ENCODE data around the gene ENSA.
"Not testable (repeated sequence)": the region's sequence is repeated elsewhere in the genome, so short reads cannot be mapped to it uniquely, and the experiment has no call there.

Gene ENSA

GRCh38 chr1:150627826-150628410 lies 1.5 kb downstream of the ENSA start:
- no peak overlapping the region for H3K27ac ChIP-seq
- no peak overlapping the region for H3K9ac ChIP-seq
- TF ChIP-seq CTCF (IDR thresholded peaks at IDR 0.05) = no peak
- H2AFZ ChIP-seq = no peak overlapping the region
- H3K36me3 ChIP-seq (ENCODE audit: control insufficient read depth, insufficient read depth, low read length) = no peaks in the 10 kb centered on the region
- H3K4me1 ChIP-seq = peaks cover 2% of the 10 kb centered on the region
- H3K79me2 ChIP-seq = peaks cover 9% of the 10 kb centered on the region
- no peaks in the 10 kb centered on the region for H3K9me3 ChIP-seq (ENCODE audit: control insufficient read depth, low read length)
- peak overlapping the region; percentile 93 for H3K4me3 ChIP-seq (ENCODE audit: low read depth, low read length)
- H3K27me3 ChIP-seq (ENCODE audit: control insufficient read depth, insufficient read depth, low read length) = no peaks in the 10 kb centered on the region
- H3K4me2 ChIP-seq (ENCODE audit: low read length) = peak overlapping the region; percentile 99

DNA sequence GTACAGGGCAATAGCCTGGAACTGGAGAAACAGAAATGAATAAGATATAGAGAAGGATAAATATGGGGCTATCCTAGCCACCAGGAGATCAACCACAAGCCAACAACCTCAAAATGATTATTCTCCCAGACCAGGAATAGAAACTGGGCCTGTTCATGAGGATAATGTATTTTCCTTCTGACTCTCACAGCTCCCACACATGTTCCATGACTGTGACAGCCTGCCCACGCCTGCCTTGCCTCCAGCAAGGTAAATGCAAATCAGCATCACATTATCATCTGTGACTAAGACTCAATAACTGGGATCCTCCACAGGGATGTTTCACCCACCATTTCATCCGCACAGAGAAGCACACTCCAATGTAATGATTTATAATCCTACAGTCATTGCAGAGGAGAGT lies 3.3 kb downstream of the ENSA start:
- no peak for TF ChIP-seq CTCF (IDR thresholded peaks at IDR 0.05)
- Histone ChIP-seq H3K4me1 (peaks cover 2% of the 10 kb centered on the region), H3K9ac (no peak overlapping the region), H3K79me2 (peaks cover 9% of the 10 kb centered on the region), H3K4me2 (ENCODE audit: low read length) (no peak overlapping the region), H3K4me3 (ENCODE audit: low read depth, low read length) (no peak overlapping the region), H3K36me3 (ENCODE audit: control insufficient read depth, insufficient read depth, low read length) (no peaks in the 10 kb centered on the region), H3K9me3 (ENCODE audit: control insufficient read depth, low read length) (no peaks in the 10 kb centered on the region), H2AFZ (no peak overlapping the region), H3K27ac (no peak overlapping the region), H3K27me3 (ENCODE audit: control insufficient read depth, insufficient read depth, low read length) (no peaks in the 10 kb centered on the region)

DNA sequence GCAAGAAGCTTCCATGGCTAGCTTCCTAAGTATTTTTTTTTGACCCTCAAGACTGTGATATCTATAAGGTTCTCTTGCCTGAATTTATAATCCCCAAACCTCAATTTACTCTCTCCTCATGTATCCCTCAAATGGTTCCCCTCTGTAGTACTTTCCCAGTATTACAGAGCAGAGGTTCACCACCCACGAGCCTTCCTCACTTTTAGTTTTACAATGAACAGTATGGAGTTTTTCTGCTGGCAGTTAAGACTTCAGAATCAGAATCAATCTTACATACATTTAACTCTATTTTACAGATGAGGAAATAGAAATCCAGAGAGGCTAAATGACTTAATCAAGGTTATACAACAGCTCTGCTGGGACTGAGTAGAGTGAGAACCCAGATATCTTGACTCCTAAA lies 4.9 kb downstream of the ENSA start:
- H3K36me3 ChIP-seq (ENCODE audit: control insufficient read depth, insufficient read depth, low read length); H3K27me3 ChIP-seq (ENCODE audit: control insufficient read depth, insufficient read depth, low read length); H3K4me2 ChIP-seq (ENCODE audit: low read length); H2AFZ ChIP-seq; H3K9ac ChIP-seq; H3K9me3 ChIP-seq (ENCODE audit: control insufficient read depth, low read length); H3K79me2 ChIP-seq; H3K4me1 ChIP-seq; H3K27ac ChIP-seq; H3K4me3 ChIP-seq (ENCODE audit: low read depth, low read length): not testable (repeated sequence)

- H3K36me3 ChIP-seq (ENCODE audit: control insufficient read depth, insufficient read depth, low read length); H3K4me2 ChIP-seq (ENCODE audit: low read length); H3K9ac ChIP-seq; H3K27ac ChIP-seq; H3K4me1 ChIP-seq; H3K9me3 ChIP-seq (ENCODE audit: control insufficient read depth, low read length); H3K4me3 ChIP-seq (ENCODE audit: low read depth, low read length); H3K79me2 ChIP-seq; H2AFZ ChIP-seq; H3K27me3 ChIP-seq (ENCODE audit: control insufficient read depth, insufficient read depth, low read length): not testable (repeated sequence)
Measured at GRCh38 chr1:150624134-150624533, 5.3 kb downstream of the ENSA start.

DNA sequence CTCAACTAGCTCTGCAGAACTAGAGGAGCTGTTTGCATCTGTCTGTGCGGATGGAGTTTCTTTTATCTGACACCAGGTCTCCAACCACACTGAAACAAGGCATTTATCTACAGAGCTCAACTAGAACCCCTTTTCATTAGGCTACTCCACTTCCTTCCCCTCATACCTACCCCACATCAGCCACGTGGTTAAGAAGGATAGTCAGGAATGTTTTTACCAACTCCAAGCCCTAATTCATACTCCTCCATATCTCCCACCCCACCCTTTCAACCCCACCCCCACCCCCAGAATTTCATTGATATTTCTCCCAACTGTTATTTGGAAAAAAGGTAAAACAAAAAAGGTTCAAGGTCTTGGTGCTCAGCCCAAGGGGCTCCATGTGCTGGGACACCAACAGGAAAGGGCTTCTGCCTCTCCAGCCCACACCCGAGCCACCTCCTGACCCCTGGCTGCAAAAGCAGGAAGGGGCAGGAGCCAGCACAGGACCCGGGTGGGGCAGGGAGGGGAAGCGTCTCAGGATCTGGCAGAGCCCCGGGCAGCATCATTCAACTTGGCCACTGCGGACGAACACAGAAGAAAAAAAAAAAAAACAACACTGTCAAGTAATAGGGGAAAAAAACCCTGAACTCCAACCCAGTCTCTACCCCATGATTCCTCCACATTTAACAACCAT lies 7.0 kb downstream of the ENSA start:
- no peak overlapping the region for H3K4me2 ChIP-seq (ENCODE audit: low read length)
- H3K4me1 ChIP-seq = no peaks in the 10 kb centered on the region
- H3K79me2 ChIP-seq = peaks cover 2% of the 10 kb centered on the region
- no peak overlapping the region for H3K9ac ChIP-seq
- no peaks in the 10 kb centered on the region for H3K36me3 ChIP-seq (ENCODE audit: control insufficient read depth, insufficient read depth, low read length)
- no peak for TF ChIP-seq CTCF (IDR thresholded peaks at IDR 0.05)
- H3K4me3 ChIP-seq (ENCODE audit: low read depth, low read length) = no peak overlapping the region
- no peak overlapping the region for H2AFZ ChIP-seq
- no peaks in the 10 kb centered on the region for H3K27me3 ChIP-seq (ENCODE audit: control insufficient read depth, insufficient read depth, low read length)
- no peaks in the 10 kb centered on the region for H3K9me3 ChIP-seq (ENCODE audit: control insufficient read depth, low read length)
- peak overlapping the region; percentile 36 for H3K27ac ChIP-seq

Data from parathyroid adenoma (tissue), 2 donors.